ENCODE results near the gene SRRM4.

Gene SRRM4

DNA sequence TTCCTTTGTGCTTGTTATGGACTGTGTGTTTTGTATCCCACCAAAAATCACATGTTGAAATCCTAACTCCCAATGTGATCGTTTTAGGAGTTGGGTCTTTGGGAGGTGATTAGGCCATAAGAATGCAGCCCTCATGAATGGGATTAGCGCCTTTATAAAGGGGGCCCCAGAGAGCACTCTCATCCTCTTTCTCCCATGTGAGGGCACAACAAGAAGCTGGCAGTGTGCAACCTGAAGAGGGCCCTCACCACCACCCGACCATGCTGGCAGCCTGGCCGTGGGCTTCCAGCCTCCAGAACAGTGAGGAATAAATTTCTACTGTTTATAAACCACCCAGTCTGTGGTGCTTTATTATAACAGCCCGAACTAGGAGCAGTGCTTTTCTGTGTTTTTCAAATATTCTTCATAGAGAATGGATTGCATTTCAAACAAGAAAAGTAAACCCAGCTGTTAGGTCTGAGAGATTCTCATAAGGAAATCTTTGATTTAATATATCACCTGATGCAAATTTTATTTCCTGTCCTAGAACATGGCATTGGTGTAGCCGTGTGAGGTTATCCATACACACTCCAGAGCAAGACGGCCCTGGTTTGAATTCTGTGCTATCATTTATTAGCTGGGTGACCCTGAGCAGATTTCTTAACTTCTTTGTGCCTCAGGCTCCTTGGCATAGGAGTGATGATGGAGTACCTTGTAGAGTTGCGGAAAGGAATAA is 225.2 kb downstream of the SRRM4 start:
- DNase-seq, result peak; percentile 65

DNA sequence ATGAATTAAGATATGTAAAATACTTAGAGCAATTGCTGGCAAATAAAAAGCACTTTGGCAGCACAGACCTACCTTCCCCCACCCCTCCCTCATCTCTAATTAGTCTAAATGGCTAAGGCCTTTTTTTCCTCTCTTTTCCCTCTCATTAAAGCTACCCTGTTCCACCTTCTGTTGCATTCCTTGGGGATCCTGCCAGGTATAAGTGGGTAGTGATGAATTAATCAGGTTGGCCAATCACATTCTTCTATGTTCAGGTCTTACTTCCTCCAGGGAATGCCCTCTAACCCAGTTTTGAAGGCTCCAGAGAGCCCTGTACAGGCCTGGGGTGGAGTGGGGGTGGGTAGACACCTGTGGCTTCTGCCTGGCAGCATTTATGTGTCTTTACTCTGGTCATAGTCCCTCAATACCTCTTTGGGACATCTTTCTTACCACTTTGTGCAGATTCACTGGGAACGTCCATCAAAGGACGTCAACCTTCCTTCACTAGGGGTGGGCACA is 225.8 kb downstream of the SRRM4 start:
- no peak for DNase-seq

DNA sequence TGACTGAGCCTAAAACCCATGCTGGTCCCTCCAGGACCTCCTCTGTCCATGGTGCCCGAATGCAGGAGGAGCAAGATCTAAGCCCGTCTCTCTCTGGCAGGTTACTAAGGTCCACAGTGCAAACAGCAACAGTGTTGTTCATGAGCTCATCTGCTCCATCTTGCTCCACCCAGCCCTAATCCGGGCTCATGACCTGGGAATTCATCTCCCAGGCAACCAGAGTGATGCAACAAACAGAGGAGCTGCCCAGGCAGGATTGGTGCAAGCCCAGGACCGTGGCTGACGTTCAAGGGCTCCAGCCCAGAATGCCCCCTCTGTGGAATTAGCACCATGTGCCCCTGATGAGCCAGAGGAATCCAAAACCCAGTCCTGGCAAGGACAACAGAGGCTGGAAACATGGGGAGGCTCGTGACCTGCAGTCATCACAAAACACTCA is 227.3 kb downstream of the SRRM4 start:
- DNase-seq, result no peak

DNA sequence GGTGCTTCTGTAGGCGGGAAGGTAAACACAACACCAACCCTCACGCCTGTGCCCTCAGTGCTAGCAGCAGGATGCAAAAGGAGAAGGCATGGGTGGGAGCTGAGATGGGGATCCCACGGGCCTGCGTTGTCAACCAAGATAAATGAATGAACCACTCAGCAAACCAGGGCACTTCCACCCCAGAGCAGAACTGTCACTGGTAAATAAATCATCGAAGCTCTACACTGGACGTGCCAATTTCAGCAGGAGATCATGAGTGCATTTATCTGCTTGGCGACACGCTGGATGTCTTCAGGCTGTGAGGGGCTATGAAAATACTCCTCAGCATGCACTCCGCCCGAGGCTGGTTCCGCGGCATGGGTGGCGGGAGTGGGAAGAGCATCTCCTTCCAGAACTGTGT is 230.5 kb downstream of the SRRM4 start:
- DNase-seq, result no peak
